Stimulated activated effector memory CD8-positive, alpha-beta T cell treated with anti-CD3 and anti-CD28 coated beads, Interleukin-12 subunit alpha, Interleukin-12 subunit beta, amount 100 ng/mL, for 72 hours (primary cell): ENCODE results near the gene RHBDD3.
"Not testable (repeated sequence)": the region's sequence is repeated elsewhere in the genome, so short reads cannot be mapped to it uniquely, and the experiment has no call there.

Experiments
- ATAC-seq: fragments of 150-1000 bp; cut with Tn5 transposase; 2 replicates; pipeline ENCODE4 v1.10.0; 2021
- DNase-seq, 2 donors: peaks; one replicate each; pipeline ENCODE4 v3.0.0; 2021 to 2022; ENCODE audit warnings: low spot score in 2 of 2
- H3K27ac Mint-ChIP-seq: one replicate; pipeline ENCODE4 v1.8.0; 2022; ENCODE audit warnings: mild to moderate bottlenecking, mixed read lengths
- H3K36me3 Mint-ChIP-seq: one replicate; pipeline ENCODE4 v1.8.0; 2022; ENCODE audit warnings: mild to moderate bottlenecking, mixed read lengths
- H3K4me1 Mint-ChIP-seq: one replicate; pipeline ENCODE4 v1.8.0; 2022; ENCODE audit warnings: mixed read lengths
- H3K4me3 Mint-ChIP-seq: one replicate; pipeline ENCODE4 v1.8.0; 2022; ENCODE audit warnings: mild to moderate bottlenecking, mixed read lengths
- H3K9me3 Mint-ChIP-seq: one replicate; pipeline ENCODE4 v1.8.0; 2022; ENCODE audit warnings: mixed read lengths

RHBDD3 gene

GRCh38 chr22:29251981-29252911 lies 15.5 kb downstream of the RHBDD3 start:
- DNase-seq (no peak), ATAC-seq (no peak)
- no peaks in the 10 kb centered on the region for H3K36me3 Mint-ChIP-seq
- no peaks in the 10 kb centered on the region for H3K9me3 Mint-ChIP-seq
- no peak overlapping the region for H3K4me3 Mint-ChIP-seq
- H3K27ac Mint-ChIP-seq = no peak overlapping the region
- no peaks in the 10 kb centered on the region for H3K4me1 Mint-ChIP-seq

- H3K4me3 Mint-ChIP-seq = no peak overlapping the region
- ATAC-seq = no peak
- H3K4me1 Mint-ChIP-seq = no peaks in the 10 kb centered on the region
- no peak overlapping the region for H3K27ac Mint-ChIP-seq
- no peaks in the 10 kb centered on the region for H3K9me3 Mint-ChIP-seq
- no peaks in the 10 kb centered on the region for H3K36me3 Mint-ChIP-seq
- DNase-seq = no peak
These were observed 16.5 kb downstream of the RHBDD3 start for GRCh38 chr22:29251265-29251664.

DNA sequence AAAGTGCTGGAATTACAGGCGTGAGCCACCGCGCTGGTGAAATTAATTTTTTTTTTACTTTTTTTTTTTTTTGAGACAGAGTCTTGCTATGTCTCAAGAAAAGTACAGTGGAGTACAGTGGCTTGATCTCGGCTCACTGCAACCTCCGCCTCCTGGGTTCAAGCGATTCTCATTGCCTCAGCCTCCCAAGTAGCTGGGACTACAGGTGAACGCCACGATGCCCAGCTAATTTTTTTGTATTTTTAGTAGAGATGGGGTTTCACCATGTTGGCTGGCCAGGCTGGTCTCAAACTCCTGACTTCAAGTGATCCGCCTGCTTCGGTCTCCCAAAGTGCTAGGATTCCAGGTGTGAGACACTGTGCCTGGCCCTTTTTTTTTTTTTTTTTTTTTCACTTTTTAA lies 19.9 kb downstream of the RHBDD3 start:
- ATAC-seq, H3K4me1 Mint-ChIP-seq, H3K36me3 Mint-ChIP-seq, H3K4me3 Mint-ChIP-seq, H3K9me3 Mint-ChIP-seq, H3K27ac Mint-ChIP-seq, DNase-seq: not testable (repeated sequence)

GRCh38 chr22:29245626-29246385 lies 22.0 kb downstream of the RHBDD3 start:
- H3K9me3 Mint-ChIP-seq = peaks cover 3% of the 10 kb centered on the region
- no peaks in the 10 kb centered on the region for H3K36me3 Mint-ChIP-seq
- no peak overlapping the region for H3K27ac Mint-ChIP-seq
- ATAC-seq = peak; percentile 84
- H3K4me3 Mint-ChIP-seq = no peak overlapping the region
- DNase-seq = peak; percentile 57 to 83
- H3K4me1 Mint-ChIP-seq = peaks cover 5% of the 10 kb centered on the region

DNA sequence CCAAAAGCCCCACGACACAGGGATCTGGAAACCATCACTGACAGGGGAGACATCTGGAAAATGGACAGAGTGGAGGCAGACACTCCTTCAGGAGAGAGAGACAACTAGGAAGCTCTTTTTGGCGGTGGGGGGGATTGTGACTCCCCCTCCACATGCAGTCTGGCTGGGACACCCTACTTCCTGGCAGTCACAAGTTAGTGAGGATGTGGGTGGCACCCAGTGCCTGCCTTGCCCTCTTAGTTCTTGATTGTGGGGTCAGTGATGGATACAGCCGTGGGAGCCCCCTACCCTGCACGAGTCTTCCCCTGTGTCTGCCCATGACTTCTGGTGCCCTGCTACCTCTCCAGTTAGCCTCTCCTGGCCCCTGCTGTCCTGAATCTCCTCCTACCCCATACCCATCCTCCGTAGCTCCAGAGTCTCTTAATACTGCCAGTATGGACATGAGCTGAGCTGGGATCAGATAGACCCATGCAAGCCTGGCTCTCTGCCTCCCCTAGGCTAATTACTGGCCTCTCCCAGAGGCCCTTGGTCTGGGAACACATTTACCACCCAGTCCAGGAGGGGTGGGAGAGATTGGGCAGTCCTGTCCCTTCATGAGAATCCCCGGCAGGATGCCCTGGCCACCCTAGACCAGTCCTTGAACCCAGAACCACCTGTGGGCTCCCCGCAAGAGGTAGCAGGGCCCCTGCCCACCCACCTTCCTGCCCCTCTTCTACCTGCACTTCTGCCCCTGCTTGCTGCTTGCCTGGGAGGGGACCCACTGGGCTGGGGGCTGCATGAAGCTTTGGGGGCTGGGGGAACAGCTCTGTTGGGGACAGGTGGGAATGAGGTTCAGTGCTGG lies 22.8 kb downstream of the RHBDD3 start:
- Mint-ChIP-seq H3K27ac (no peak overlapping the region), H3K36me3 (no peaks in the 10 kb centered on the region)
- no peak for DNase-seq

GRCh38 chr22:29243874-29244446 lies 23.8 kb downstream of the RHBDD3 start:
- H3K4me3 Mint-ChIP-seq = no peak overlapping the region
- H3K9me3 Mint-ChIP-seq = peaks cover 9% of the 10 kb centered on the region
- DNase-seq = no peak
- peak overlapping the region; percentile 42 for H3K27ac Mint-ChIP-seq
- no peak for ATAC-seq
- no peaks in the 10 kb centered on the region for H3K36me3 Mint-ChIP-seq
- peaks cover 5% of the 10 kb centered on the region for H3K4me1 Mint-ChIP-seq

More for the DNA sequence above, 22.8 kb downstream of the RHBDD3 start:
- no peak overlapping the region for H3K4me3 Mint-ChIP-seq
- peaks cover 5% of the 10 kb centered on the region for H3K4me1 Mint-ChIP-seq
- peaks cover 5% of the 10 kb centered on the region for H3K9me3 Mint-ChIP-seq
- ATAC-seq = no peak

GRCh38 chr22:29240481-29240880 lies 27.3 kb downstream of the RHBDD3 start:
- not testable (repeated sequence) for H3K4me3 Mint-ChIP-seq, ATAC-seq, H3K27ac Mint-ChIP-seq, H3K4me1 Mint-ChIP-seq, H3K9me3 Mint-ChIP-seq, DNase-seq, H3K36me3 Mint-ChIP-seq

- H3K27ac Mint-ChIP-seq = no peak overlapping the region
- DNase-seq (no peak), ATAC-seq (peak; percentile 31)
- no peaks in the 10 kb centered on the region for H3K36me3 Mint-ChIP-seq
- peaks cover 4% of the 10 kb centered on the region for H3K9me3 Mint-ChIP-seq
- no peaks in the 10 kb centered on the region for H3K4me1 Mint-ChIP-seq
- no peak overlapping the region for H3K4me3 Mint-ChIP-seq
These were observed 34.4 kb downstream of the RHBDD3 start for GRCh38 chr22:29233277-29233877.

DNA sequence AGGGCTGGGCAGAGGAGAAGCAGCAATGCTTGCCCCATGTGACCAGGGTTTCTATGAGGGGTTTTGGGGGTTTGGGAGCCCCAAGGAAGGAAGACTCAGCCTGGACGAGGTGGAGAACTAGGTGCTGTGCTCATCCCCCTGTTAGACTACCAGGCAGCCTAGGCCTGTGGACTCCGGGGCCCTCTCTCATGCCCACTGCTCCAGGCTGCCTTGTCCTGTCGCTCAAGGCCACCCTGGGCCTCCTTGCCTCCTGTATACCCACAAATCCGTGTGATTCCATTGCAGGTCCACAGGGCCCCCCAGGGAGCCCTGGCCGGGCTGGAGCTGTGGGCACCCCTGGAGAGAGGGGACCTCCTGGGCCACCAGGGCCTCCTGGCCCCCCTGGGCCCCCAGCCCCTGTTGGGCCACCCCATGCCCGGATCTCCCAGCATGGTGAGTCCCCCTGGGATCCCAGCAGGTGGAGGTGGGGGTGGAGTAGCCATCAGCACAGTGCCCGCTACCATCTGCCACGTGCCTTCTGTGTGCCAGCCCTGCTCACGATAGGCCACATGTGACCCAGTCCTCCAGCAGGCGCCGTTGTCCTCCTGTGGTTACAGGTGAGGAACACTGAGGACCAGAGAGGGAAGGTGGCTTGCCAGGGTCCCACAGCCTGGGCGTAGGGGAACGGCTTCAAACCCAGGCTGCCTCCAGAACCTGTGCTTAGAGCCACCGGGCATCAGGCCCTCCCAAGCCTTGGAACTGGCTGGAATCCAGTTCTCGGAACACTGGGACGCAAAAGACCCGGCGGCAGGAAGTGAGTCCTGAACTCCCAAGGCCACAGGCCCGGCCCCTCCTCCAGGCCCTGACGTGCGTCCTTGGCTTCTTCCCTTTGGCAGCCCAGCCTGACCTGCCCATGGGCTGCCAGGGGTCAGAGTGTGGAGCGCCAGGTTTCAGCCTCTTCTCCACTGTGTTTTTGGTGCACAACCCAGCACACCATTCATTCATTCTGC lies 35.5 kb downstream of the RHBDD3 start:
- no peak overlapping the region for H3K4me3 Mint-ChIP-seq
- DNase-seq = no peak
- H3K4me1 Mint-ChIP-seq = no peaks in the 10 kb centered on the region
- H3K9me3 Mint-ChIP-seq = peaks cover 4% of the 10 kb centered on the region
- peak; percentile 13 for ATAC-seq
- no peaks in the 10 kb centered on the region for H3K36me3 Mint-ChIP-seq
- no peak overlapping the region for H3K27ac Mint-ChIP-seq

- DNase-seq (no peak), ATAC-seq (peak; percentile 13)
- Mint-ChIP-seq H3K4me1 (no peaks in the 10 kb centered on the region), H3K36me3 (no peaks in the 10 kb centered on the region), H3K27ac (no peak overlapping the region), H3K9me3 (peaks cover 4% of the 10 kb centered on the region), H3K4me3 (no peak overlapping the region)
These were observed 36.6 kb downstream of the RHBDD3 start for GRCh38 chr22:29230972-29231875.

GRCh38 chr22:29226351-29226981 lies 41.3 kb downstream of the RHBDD3 start:
- no peaks in the 10 kb centered on the region for H3K36me3 Mint-ChIP-seq
- ATAC-seq = no peak

DNA sequence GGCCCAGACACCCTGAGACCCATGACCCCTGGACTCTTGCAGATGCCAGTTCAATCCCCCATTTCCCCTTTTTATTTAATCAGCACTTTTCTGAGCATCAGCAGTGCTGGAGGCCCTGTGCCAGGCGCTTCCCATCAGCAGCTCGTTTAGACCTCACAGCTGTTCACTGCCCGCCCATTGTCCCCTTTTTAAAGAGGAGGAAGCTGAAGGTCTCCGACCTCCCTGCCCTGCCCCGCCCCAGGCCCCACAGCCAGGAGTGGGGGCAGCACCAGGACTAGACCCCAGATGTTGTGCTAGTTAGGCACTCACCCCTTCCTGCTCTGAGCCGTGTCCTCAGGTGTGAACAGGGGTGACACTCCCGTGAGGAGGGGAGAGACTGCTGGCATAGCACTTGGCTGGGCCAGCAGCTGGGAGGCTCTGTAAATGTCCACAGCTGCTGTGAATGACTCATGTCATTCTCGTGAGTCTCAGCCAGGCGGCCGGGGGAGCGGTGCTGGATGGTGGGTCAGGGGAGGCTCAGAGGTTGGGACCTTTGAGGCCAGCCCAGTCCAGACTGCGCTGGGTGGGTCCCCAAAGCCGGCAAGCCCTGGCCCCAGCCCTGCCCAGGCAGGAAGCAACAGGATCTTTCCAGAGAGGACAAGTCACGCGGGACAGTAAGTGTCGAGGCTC lies 42.2 kb downstream of the RHBDD3 start:
- Mint-ChIP-seq H3K9me3 (no peaks in the 10 kb centered on the region), H3K4me1 (no peaks in the 10 kb centered on the region), H3K36me3 (no peaks in the 10 kb centered on the region), H3K27ac (no peak overlapping the region), H3K4me3 (no peak overlapping the region)
- DNase-seq (no peak), ATAC-seq (peak; percentile 39)

More at GRCh38 chr22:29226351-29226981, 41.3 kb downstream of the RHBDD3 start:
- DNase-seq = no peak
- Mint-ChIP-seq H3K4me1 (no peaks in the 10 kb centered on the region), H3K9me3 (no peaks in the 10 kb centered on the region), H3K4me3 (no peak overlapping the region), H3K27ac (no peak overlapping the region)
